ENCODE measurements around the gene DEXI. TPM values are rescaled to one million over a fixed set of nuclear protein-coding genes. Genes with fewer than 3 reads are reported as not detected.

The DEXI gene
- total RNA-seq, 1 donor from 2014 or later = 35.6 TPM

DNA sequence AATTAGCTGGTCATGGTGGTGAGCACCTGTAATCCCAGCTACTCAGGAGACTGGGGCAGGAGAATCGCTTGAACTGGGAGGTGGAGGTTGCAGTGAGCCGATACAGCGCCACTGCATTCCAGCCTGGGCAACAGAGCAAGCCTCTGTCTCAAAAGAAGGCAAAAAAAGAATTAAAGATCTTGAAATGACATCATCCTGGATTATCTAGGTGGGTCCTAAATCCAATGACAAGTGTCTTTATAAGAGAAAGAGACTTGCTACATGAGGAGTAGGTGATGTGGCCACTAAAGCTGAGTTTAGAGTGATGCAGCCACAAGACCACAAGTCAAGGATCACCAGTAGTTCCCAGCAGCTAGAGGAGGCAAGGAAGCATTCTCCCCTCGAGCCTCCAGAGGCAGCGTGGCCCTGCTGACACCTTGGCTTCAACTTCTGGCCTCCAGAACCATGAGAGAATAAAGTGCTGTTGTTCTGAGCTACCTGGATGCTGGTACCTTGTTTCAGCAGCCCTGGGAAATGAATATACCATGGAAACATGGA is 49.4 kb downstream of the DEXI start:
- TF ChIP-seq, protein P1, sequence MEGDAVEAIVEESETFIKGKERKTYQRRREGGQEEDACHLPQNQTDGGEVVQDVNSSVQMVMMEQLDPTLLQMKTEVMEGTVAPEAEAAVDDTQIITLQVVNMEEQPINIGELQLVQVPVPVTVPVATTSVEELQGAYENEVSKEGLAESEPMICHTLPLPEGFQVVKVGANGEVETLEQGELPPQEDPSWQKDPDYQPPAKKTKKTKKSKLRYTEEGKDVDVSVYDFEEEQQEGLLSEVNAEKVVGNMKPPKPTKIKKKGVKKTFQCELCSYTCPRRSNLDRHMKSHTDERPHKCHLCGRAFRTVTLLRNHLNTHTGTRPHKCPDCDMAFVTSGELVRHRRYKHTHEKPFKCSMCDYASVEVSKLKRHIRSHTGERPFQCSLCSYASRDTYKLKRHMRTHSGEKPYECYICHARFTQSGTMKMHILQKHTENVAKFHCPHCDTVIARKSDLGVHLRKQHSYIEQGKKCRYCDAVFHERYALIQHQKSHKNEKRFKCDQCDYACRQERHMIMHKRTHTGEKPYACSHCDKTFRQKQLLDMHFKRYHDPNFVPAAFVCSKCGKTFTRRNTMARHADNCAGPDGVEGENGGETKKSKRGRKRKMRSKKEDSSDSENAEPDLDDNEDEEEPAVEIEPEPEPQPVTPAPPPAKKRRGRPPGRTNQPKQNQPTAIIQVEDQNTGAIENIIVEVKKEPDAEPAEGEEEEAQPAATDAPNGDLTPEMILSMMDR (conservative IDR thresholded peaks at IDR 0.05) = no peak
- peaks cover 54% of the 10 kb centered on the region for H3K27me3 Mint-ChIP-seq (ENCODE audit: low read depth)
- no peak overlapping the region for H3K4me3 Mint-ChIP-seq
- H3K27ac Mint-ChIP-seq (ENCODE audit: unreplicated experiment) = no peak overlapping the region
- H3K36me3 Mint-ChIP-seq (ENCODE audit: low read depth) = no peaks in the 10 kb centered on the region
- no peaks in the 10 kb centered on the region for H3K9me3 Mint-ChIP-seq
- no peak for DNase-seq (ENCODE audit: low read depth, low spot score)
- no peaks in the 10 kb centered on the region for H3K4me1 Mint-ChIP-seq

DNA sequence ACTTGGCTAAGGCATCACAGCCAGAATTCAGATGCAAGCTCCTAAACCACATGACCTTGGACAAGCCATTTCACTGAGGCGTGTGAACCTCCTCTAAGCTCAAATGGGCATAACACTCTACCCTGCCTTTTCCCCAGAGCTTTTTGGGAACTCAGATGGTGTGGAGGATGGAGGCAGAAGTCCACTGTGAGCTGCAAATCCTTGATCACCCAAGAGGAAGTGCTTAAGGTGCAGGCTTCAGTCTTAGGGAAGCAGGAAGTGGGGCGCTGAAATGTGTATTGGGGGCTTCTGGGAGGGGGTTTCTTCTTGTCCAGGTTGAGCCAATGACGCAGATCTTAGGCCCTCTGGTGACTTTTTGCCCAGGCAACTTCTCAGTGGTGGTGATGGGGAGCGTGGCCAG is 52.4 kb downstream of the DEXI start:
- Mint-ChIP-seq H3K4me3 (no peak overlapping the region), H3K4me1 (no peaks in the 10 kb centered on the region), H3K36me3 (ENCODE audit: low read depth) (no peaks in the 10 kb centered on the region), H3K27me3 (ENCODE audit: low read depth) (peaks cover 34% of the 10 kb centered on the region), H3K27ac (ENCODE audit: unreplicated experiment) (no peak overlapping the region), H3K9me3 (no peaks in the 10 kb centered on the region)
- DNase-seq (ENCODE audit: low read depth, low spot score) = no peak
- TF ChIP-seq, protein P1 (conservative IDR thresholded peaks at IDR 0.05) = no peak

DNA sequence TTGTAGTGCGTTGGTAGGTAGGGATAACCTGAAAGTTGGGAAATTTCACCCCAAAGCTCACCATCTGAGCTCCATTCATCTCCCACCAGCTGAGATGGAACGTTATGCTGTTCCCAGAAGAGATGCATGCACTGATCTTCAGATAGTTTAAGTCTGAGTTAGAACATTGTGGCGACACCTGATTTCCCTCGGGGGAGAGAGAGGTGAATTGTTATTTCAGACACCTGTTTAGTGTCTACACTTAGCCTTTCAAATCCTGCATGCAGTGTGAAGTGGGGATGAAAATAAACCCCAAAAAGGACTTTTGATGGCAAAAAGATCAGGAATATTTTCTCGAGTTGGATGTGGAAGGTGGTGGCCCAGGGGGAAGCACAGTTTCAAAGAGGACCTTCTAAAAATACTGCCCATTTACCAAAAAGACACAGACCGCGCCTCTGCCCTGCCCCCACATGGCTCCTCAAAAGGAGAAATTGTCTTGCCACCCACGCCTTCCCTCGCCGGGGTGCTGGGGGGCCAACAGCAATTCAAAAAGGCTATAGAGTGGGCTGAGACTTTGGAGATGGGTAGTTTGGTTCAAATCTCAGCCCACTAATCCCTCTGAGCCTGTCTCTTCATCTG is 53.8 kb downstream of the DEXI start:
- no peak for DNase-seq (ENCODE audit: low read depth, low spot score)
- no peaks in the 10 kb centered on the region for H3K4me1 Mint-ChIP-seq
- no peaks in the 10 kb centered on the region for H3K36me3 Mint-ChIP-seq (ENCODE audit: low read depth)
- H3K9me3 Mint-ChIP-seq = no peaks in the 10 kb centered on the region
- H3K27me3 Mint-ChIP-seq (ENCODE audit: low read depth) = peaks cover 39% of the 10 kb centered on the region
- no peak overlapping the region for H3K4me3 Mint-ChIP-seq
- TF ChIP-seq, protein P1 (conservative IDR thresholded peaks at IDR 0.05) = no peak
- no peak overlapping the region for H3K27ac Mint-ChIP-seq (ENCODE audit: unreplicated experiment)

DNA sequence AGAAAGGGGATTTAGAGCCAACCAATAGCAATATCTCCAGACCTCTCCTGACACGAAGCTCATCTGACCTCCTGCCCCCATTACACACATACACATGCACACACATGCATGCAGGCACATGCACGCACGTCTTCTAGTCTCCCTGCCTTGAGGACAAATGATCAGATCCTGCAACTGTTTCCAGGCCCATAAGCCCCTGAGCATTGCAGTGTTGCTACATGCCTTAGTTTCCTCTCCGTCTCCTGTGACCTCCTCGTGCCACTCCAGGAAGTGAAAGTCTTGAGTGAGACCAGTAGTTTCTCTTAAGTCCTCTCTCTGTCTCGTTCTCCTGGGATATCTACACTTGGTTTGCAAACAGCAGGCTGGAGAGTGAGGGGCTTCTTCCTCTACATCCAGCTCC is 57.0 kb downstream of the DEXI start:
- Mint-ChIP-seq H3K9me3 (no peaks in the 10 kb centered on the region), H3K36me3 (ENCODE audit: low read depth) (no peaks in the 10 kb centered on the region), H3K4me1 (no peaks in the 10 kb centered on the region), H3K4me3 (no peak overlapping the region), H3K27me3 (ENCODE audit: low read depth) (peaks cover 43% of the 10 kb centered on the region), H3K27ac (ENCODE audit: unreplicated experiment) (no peak overlapping the region)
- no peak for DNase-seq (ENCODE audit: low read depth, low spot score)
- TF ChIP-seq, protein P1 (conservative IDR thresholded peaks at IDR 0.05) = no peak

DNA sequence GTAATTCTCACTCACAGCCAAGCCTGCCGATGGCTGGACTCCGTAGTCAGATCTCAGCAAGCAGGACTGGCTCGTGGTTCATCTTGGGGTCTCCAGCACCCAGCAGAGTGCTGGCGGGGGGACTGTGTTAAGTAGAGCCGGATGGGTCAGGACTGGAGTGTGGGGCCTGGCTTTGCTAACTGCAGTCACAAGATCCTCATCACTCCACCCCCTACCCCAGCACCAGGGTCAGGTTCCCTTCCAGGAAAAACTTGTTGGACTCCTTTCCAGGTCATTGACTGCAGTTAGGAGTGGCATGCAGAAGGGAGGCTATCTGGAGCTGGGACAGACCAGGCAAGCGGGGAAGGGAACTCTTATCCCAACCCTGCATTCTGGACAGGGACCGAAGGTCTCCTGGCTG is 59.3 kb downstream of the DEXI start:
- H3K36me3 Mint-ChIP-seq (ENCODE audit: low read depth) = no peaks in the 10 kb centered on the region
- no peak overlapping the region for H3K4me3 Mint-ChIP-seq
- H3K4me1 Mint-ChIP-seq = no peaks in the 10 kb centered on the region
- no peak overlapping the region for H3K27ac Mint-ChIP-seq (ENCODE audit: unreplicated experiment)
- TF ChIP-seq, protein P1 (conservative IDR thresholded peaks at IDR 0.05) = no peak
- no peak for DNase-seq (ENCODE audit: low read depth, low spot score)
- peaks cover 46% of the 10 kb centered on the region for H3K27me3 Mint-ChIP-seq (ENCODE audit: low read depth)
- no peaks in the 10 kb centered on the region for H3K9me3 Mint-ChIP-seq

Data from neural crest cell (in vitro differentiated cells).